K562 (cell line): Measurements from ENCODE around the gene PCDHB8. TPM values are rescaled to one million over a fixed set of nuclear protein-coding genes. Genes with fewer than 3 reads are reported as not detected.
"Not testable (repeated sequence)": the region's sequence is repeated elsewhere in the genome, so short reads cannot be mapped to it uniquely, and the experiment has no call there.

Source experiments
- ATAC-seq: fragments of 200-7000 bp; cut with Tn5 transposase; 3 replicates; pipeline ENCODE4 v1.9.1; 2020; ENCODE audit warnings: moderate library complexity
- Bru-seq: library from RNA; stranded (reverse); fragments of 400-500 nt; gene quantifications from one replicate; lab custom pipeline; 2021; lab: Mats Ljungman, UMichigan
- BruChase-seq, 2 experiments: library from RNA; stranded (reverse); fragments of 400-500 nt; gene quantifications; one replicate each; lab custom pipeline; 2021; lab: Mats Ljungman, UMichigan
- BruUV-seq: library from RNA; stranded (reverse); fragments of 400-500 nt; replicated peaks from 2 replicates; lab custom pipeline; 2021; lab: Mats Ljungman, UMichigan
- CTCF ChIA-PET: fragments of 300-600 bp; formaldehyde crosslinking; extraction: SDS; loops from one replicate; lab custom pipeline; 2021; ENCODE audit warnings: low intra/inter-chr PET ratio; lab: Yijun Ruan, JAX
- POLR2A ChIA-PET: fragments of 300-600, 350-650 bp; sonication (Branson Sonifier 250); formaldehyde crosslinking; extraction: SDS; loops from one replicate; lab custom pipeline; 2021; ENCODE audit warnings: antibody characterized with exemption, inconsistent platforms; lab: Yijun Ruan, JAX
- DNase-seq, 4 experiments: peaks; one replicate each; pipeline versions ENCODE4 v3.0.0 to v3.0.0-alpha.2; 2011 to 2018; ENCODE audit warnings: low spot score in 3 of 4, mixed read lengths in 3 of 4; ENCODE audit errors: extremely low read depth in 1 of 4
- FAIRE-seq: peaks from 2 replicates; lab custom pipeline; 2011; peaks lifted over from hg19 to GRCh38; lab: Jason Lieb, UNC
- H2AFZ ChIP-seq: 2 replicates; pipeline ENCODE4 v1.6.0; 2011; ENCODE audit warnings: low read depth, low read length, control low read depth, inconsistent platforms
- H3K27ac ChIP-seq: fragments of 200-600 bp; 3 replicates; pipeline ENCODE4 v1.8.0; 2011; ENCODE audit warnings: low read depth, mild to moderate bottlenecking, control low read depth, inconsistent platforms, low read length, moderate library complexity, mixed read lengths; ENCODE audit errors: extremely low read depth
- H3K27me3 ChIP-seq, 2 experiments: fragments of 300-600 bp in 1 of 2; 2 replicates in 1 of 2; 3 replicates in 1 of 2; pipeline versions ENCODE4 v1.6.0 to v1.8.0; 2011; ENCODE audit warnings: inconsistent platforms in 2 of 2, low read length in 2 of 2, mild to moderate bottlenecking in 1 of 2, mixed read lengths in 1 of 2, moderate library complexity in 1 of 2; ENCODE audit not compliant: control insufficient read depth in 2 of 2, insufficient read depth in 2 of 2
- H3K36me3 ChIP-seq: fragments of 300-600 bp; 3 replicates; pipeline ENCODE4 v1.8.0; 2011; ENCODE audit warnings: mild to moderate bottlenecking, low read length, inconsistent platforms; ENCODE audit not compliant: control insufficient read depth, insufficient read depth
- H3K4me1 ChIP-seq, 2 experiments: fragments of 200-600 bp in 1 of 2; replicated peaks in 1 of 2; 2 replicates in 1 of 2; 3 replicates in 1 of 2; pipeline versions ENCODE4 v1.5.1 to v1.8.0; 2011; ENCODE audit warnings: inconsistent platforms in 2 of 2, low read length in 2 of 2, mild to moderate bottlenecking in 1 of 2, mixed read lengths in 1 of 2, moderate library complexity in 1 of 2; ENCODE audit not compliant: control insufficient read depth in 2 of 2, insufficient read depth in 2 of 2
- H3K4me2 ChIP-seq: 2 replicates; pipeline ENCODE4 v1.6.1; 2011; ENCODE audit warnings: low read length, control low read depth, inconsistent platforms, mixed read lengths; ENCODE audit not compliant: insufficient read depth
- H3K4me3 ChIP-seq: fragments of 200-600 bp; sonication (generic), shearing (Covaris generic); 2 replicates; pipeline ENCODE4 v1.5.1; 2016; ENCODE audit warnings: control low read depth, inconsistent platforms
- H3K79me2 ChIP-seq: fragments of 200-600 bp; 3 replicates; pipeline ENCODE4 v1.8.0; 2011; ENCODE audit warnings: low read length, inconsistent platforms; ENCODE audit not compliant: control insufficient read depth, insufficient read depth
- H3K9ac ChIP-seq, 2 experiments: 2 replicates each; pipeline versions ENCODE4 v1.6.0 to v1.6.1; 2011; ENCODE audit warnings: low read depth in 2 of 2, low read length in 2 of 2, control low read depth in 1 of 2, inconsistent platforms in 1 of 2, mild to moderate bottlenecking in 1 of 2, mixed read lengths in 1 of 2; ENCODE audit not compliant: insufficient read depth in 1 of 2
- H3K9me1 ChIP-seq: one replicate; pipeline ENCODE4 v1.6.0; 2011; ENCODE audit warnings: inconsistent platforms, mild to moderate bottlenecking, low read length, moderate library complexity; ENCODE audit not compliant: control insufficient read depth, insufficient read depth
- H3K9me3 ChIP-seq: replicated peaks from 2 replicates; pipeline ENCODE4 v1.5.1; 2011; ENCODE audit warnings: low read depth, low read length, inconsistent platforms; ENCODE audit not compliant: control insufficient read depth, insufficient read depth
- H4K20me1 ChIP-seq: replicated peaks from 2 replicates; pipeline ENCODE4 v1.6.1; 2011; ENCODE audit warnings: low read length, inconsistent platforms, mixed read lengths; ENCODE audit not compliant: control insufficient read depth, insufficient read depth
- CTCF ChIP-seq, 3 experiments: IDR thresholded peaks in 2 of 3; conservative IDR thresholded peaks in 1 of 3; 2 replicates each; pipeline ENCODE4 v1.5.1; 2011 to 2012; ENCODE audit warnings: low read length in 3 of 3, mild to moderate bottlenecking in 3 of 3, control low read depth in 2 of 3, improper control_type of control experiment in 1 of 3, inconsistent platforms in 1 of 3, low read depth in 1 of 3, mixed read lengths in 1 of 3, moderate library complexity in 1 of 3; ENCODE audit not compliant: insufficient read depth in 2 of 3
- RAD21 ChIP-seq, 2 experiments: fragments of 250-450 bp in 1 of 2; fragments of 450-650 bp in 1 of 2; sonication (Bioruptor Pico) in 1 of 2; formaldehyde crosslinking in 1 of 2; IDR thresholded peaks in 1 of 2; conservative IDR thresholded peaks in 1 of 2; 2 replicates each; pipeline versions ENCODE4 v1.4.0 to v1.8.0; 2020 to 2022; ENCODE audit warnings: mild to moderate bottlenecking in 2 of 2, moderate library complexity in 1 of 2
- WGBS: fragments of 100-300 bp; shearing (Covaris generic); methylation state at CpG from one replicate; pipeline ENCODE4 v1.1.6; 2016; ENCODE audit warnings: low coverage, mixed read lengths; ENCODE audit not compliant: insufficient coverage; ENCODE audit errors: missing lambda C conversion rate; 5-methylcytosine and 5-hydroxymethylcytosine counted together
- in situ Hi-C: fragments of 300-500 bp; cut with MboI; formaldehyde crosslinking; loops from 4 replicates; pipeline ENCODE4 v1.15.0; 2018; ENCODE audit warnings: inconsistent platforms, mixed read lengths
- intact Hi-C: fragments of 100-400 bp; cut with micrococcal nuclease; formaldehyde crosslinking; loops from 2 replicates; pipeline ENCODE4 v1.14.2; 2022
- long read RNA-seq, 3 experiments: library from polyadenylated mRNA in 2 of 3; library from RNA in 1 of 3; unstranded in 2 of 3; stranded (forward) in 1 of 3; transcript quantifications; one replicate each; pipeline ENCODE4 v2.0.0, GENCODE V29; 2019 to 2022
- polyA minus RNA-seq, 3 experiments: library from RNA; depleted of rRNA, polyadenylated mRNA; stranded (reverse); fragments of >200 nt; gene quantifications; 2 replicates each; pipeline ENCODE4 v1.2.3, GENCODE V29; 2011
- polyA plus RNA-seq, 8 experiments: library from polyadenylated mRNA; depleted of rRNA in 4 of 8; stranded (reverse) in 5 of 8; unstranded in 3 of 8; fragments of >200 nt; fragmentation: Nextera tagmentation in 2 of 8; fragmentation: Illumina TruSeq in 1 of 8; extraction: Ambion mirVana in 2 of 8; extraction: Trizol in 1 of 8; gene quantifications; 2 replicates each; pipeline versions ENCODE4 v1.2.1 to v1.2.3, GENCODE V29; 2011 to 2014; ENCODE audit warnings: inconsistent platforms in 1 of 8, missing spikeins in 1 of 8
- total RNA-seq, 7 experiments: library from RNA; depleted of rRNA in 6 of 7; stranded (reverse); fragments of >200 nt in 6 of 7; fragmentation: Illumina TruSeq in 2 of 7; extraction: Trizol in 2 of 7; gene quantifications; 2 replicates each; pipeline versions ENCODE4 v1.2.1 to v1.2.3, GENCODE V29; 2011 to 2021; ENCODE audit warnings: low replicate concordance in 1 of 7

PCDHB8 gene
- total RNA-seq (2011; cell fraction: chromatin; rRNA removed; ENCODE audit: low replicate concordance) = not detected in 2 replicates
- not detected in 2 replicates for total RNA-seq (2011; cell fraction: nucleolus; rRNA removed)
- total RNA-seq (2011; cell fraction: nucleoplasm; rRNA removed) = not detected in 2 replicates
- not detected in 2 replicates for total RNA-seq (2014; rRNA removed)
- not detected in 2 replicates for total RNA-seq (2014; rRNA removed; fragmentation: Illumina TruSeq; extraction: Trizol)
- not detected in 2 replicates for total RNA-seq (2015; rRNA removed; fragmentation: Illumina TruSeq; extraction: Trizol)
- not detected in 2 replicates for total RNA-seq (2021)
- polyA plus RNA-seq (2011; rRNA removed) = not detected in 2 replicates
- polyA plus RNA-seq (2011; cell fraction: cytosol; rRNA removed) = 0.01 TPM in 1 of 2 replicates, not detected in the other
- polyA plus RNA-seq (2011; cell fraction: nucleus; rRNA removed) = not detected in 2 replicates
- not detected in 2 replicates for polyA plus RNA-seq (2012)
- not detected in 2 replicates for polyA plus RNA-seq (2014; fragmentation: Illumina TruSeq; extraction: Trizol)
- not detected for polyA plus RNA-seq (2014; fragmentation: Nextera tagmentation; extraction: Ambion mirVana)
- not detected in 2 replicates for polyA plus RNA-seq (2014; rRNA removed)
- not detected in 2 replicates for polyA minus RNA-seq (2011; rRNA and poly(A)+ RNA removed)
- polyA minus RNA-seq (2011; cell fraction: cytosol; rRNA and poly(A)+ RNA removed) = not detected in 2 replicates
- polyA minus RNA-seq (2011; cell fraction: nucleus; rRNA and poly(A)+ RNA removed) = not detected in 2 replicates
- not detected for Bru-seq, nascent RNA
- BruChase-seq, experiment 1, labeled RNA remaining after a 2-hour chase = percentile 18 among the genes with signal in this experiment
- percentile 13 among the genes with signal in this experiment for BruChase-seq, experiment 2, labeled RNA remaining after a 6-hour chase
- long read RNA-seq, experiment 1 = 0 reads
- long read RNA-seq, experiment 2 = 0 reads
- long read RNA-seq, experiment 3 = 0 reads

GRCh38 chr5:141177577-141178191 is at the start of gene PCDHB8:
Gene PCDHB8 (plus strand): TSS chr5:141177790. CDS start chr5:141178035, 245 bp downstream.
- H3K4me3 ChIP-seq, in situ Hi-C loops, BruUV-seq, H3K27ac ChIP-seq, POLR2A ChIA-PET, H2AFZ ChIP-seq, H3K9me1 ChIP-seq, intact Hi-C loops, H3K9ac ChIP-seq, H3K36me3 ChIP-seq, H4K20me1 ChIP-seq, H3K4me2 ChIP-seq, H3K79me2 ChIP-seq, H3K9me3 ChIP-seq, CTCF ChIA-PET: not testable (repeated sequence)
- H3K27me3 ChIP-seq = peaks cover 8 to 19% of the 10 kb centered on the region in 2 experiments; a peak in 3 of 5 replicates
- peak in 2 of 4 experiments; percentile 6 to 15 for DNase-seq
- under 1% methylated on average over 12 of the region's 18 CpGs for WGBS
- ATAC-seq = peak; percentile 86
- FAIRE-seq = peak; percentile 84
- TF ChIP-seq RAD21 (CRISPR knock-in tag; conservative IDR thresholded peaks at IDR 0.05 in 1 of 2, IDR thresholded peaks at IDR 0.05 in 1 of 2) = 0 out of 4 replicates have a peak, but pooled peaks of 1 of the 2 experiments have one; percentile 7
- peak in 1 of 3 experiments; percentile 21; a peak in 2 of 6 replicates for TF ChIP-seq CTCF (IDR thresholded peaks at IDR 0.05 in 2 of 3, conservative IDR thresholded peaks at IDR 0.05 in 1 of 3; ENCODE audit: insufficient read depth in 2 of 3, low read depth in 1 of 3, low read length in 3 of 3)
- TF ChIP-seq, all 486 proteins: peak for 2; not testable (repeated sequence) for 484
- H3K4me1 ChIP-seq = not testable (repeated sequence)
